H9 (cell line): ENCODE results near the gene PRIM2. TPM values are rescaled to one million over a fixed set of nuclear protein-coding genes. Genes with fewer than 3 reads are reported as not detected.
"Not testable (repeated sequence)": the region's sequence is repeated elsewhere in the genome, so short reads cannot be mapped to it uniquely, and the experiment has no call there.

Experiments
- DNase-seq: peaks from one replicate; pipeline ENCODE4 v3.0.0-alpha.2; 2017
- H2AFZ ChIP-seq: one replicate; pipeline ENCODE4 v1.6.1; 2013; ENCODE audit warnings: mild to moderate bottlenecking, low read length, control low read depth, moderate library complexity
- H2AK5ac ChIP-seq: 2 replicates; pipeline ENCODE4 v1.6.1; 2013; ENCODE audit warnings: low read length, control low read depth, mixed read lengths; ENCODE audit not compliant: insufficient read length
- H2BK120ac ChIP-seq: one replicate; pipeline ENCODE4 v1.6.1; 2013; ENCODE audit warnings: low read depth, mild to moderate bottlenecking, low read length, control low read depth, inconsistent platforms; ENCODE audit not compliant: poor library complexity, severe bottlenecking
- H2BK12ac ChIP-seq: 2 replicates; pipeline ENCODE4 v1.6.1; 2013; ENCODE audit warnings: low read length, control low read depth, mixed read lengths, low read depth; ENCODE audit not compliant: insufficient read length
- H2BK15ac ChIP-seq: 2 replicates; pipeline ENCODE4 v1.6.1; 2013; ENCODE audit warnings: low read depth, low read length, control low read depth
- H2BK20ac ChIP-seq: one replicate; pipeline ENCODE4 v1.6.1; 2013; ENCODE audit warnings: low read depth, mild to moderate bottlenecking, low read length, control low read depth, inconsistent platforms; ENCODE audit not compliant: poor library complexity, severe bottlenecking
- H2BK5ac ChIP-seq: 2 replicates; pipeline ENCODE4 v1.6.1; 2013; ENCODE audit warnings: low read length, control low read depth, mixed read lengths; ENCODE audit not compliant: insufficient read length
- H3K14ac ChIP-seq: 2 replicates; pipeline ENCODE4 v1.6.1; 2013; ENCODE audit warnings: low read length, control low read depth; ENCODE audit not compliant: insufficient read depth
- H3K18ac ChIP-seq: 2 replicates; pipeline ENCODE4 v1.6.1; 2013; ENCODE audit warnings: low read depth, mild to moderate bottlenecking, mixed read lengths, low read length, control low read depth; ENCODE audit not compliant: insufficient read length
- H3K23ac ChIP-seq: 2 replicates; pipeline ENCODE4 v1.6.1; 2013; ENCODE audit warnings: low read length, control low read depth, mixed read lengths, low read depth; ENCODE audit not compliant: insufficient read length
- H3K23me2 ChIP-seq: 2 replicates; pipeline ENCODE4 v1.6.1; 2013; ENCODE audit warnings: low read depth, mild to moderate bottlenecking, mixed read lengths, low read length, control low read depth; ENCODE audit not compliant: insufficient read length, poor library complexity, severe bottlenecking
- H3K27ac ChIP-seq: 2 replicates; pipeline ENCODE4 v1.5.1; 2013; ENCODE audit warnings: low read length, control low read depth, mixed read lengths, low read depth; ENCODE audit not compliant: insufficient read length
- H3K27me3 ChIP-seq: 2 replicates; pipeline ENCODE4 v1.6.1; 2013; ENCODE audit warnings: low read length, control low read depth, inconsistent platforms; ENCODE audit not compliant: insufficient read depth
- H3K4ac ChIP-seq: 2 replicates; pipeline ENCODE4 v1.6.1; 2013; ENCODE audit warnings: low read depth, mild to moderate bottlenecking, control low read depth, inconsistent platforms, low read length, moderate library complexity
- H3K4me1 ChIP-seq: 2 replicates; pipeline ENCODE4 v1.6.1; 2013; ENCODE audit warnings: low read length, control low read depth, inconsistent platforms; ENCODE audit not compliant: insufficient read depth
- H3K4me2 ChIP-seq: 2 replicates; pipeline ENCODE4 v1.6.1; 2013; ENCODE audit warnings: low read length, control low read depth, mixed read lengths; ENCODE audit not compliant: insufficient read length, insufficient read depth
- H3K56ac ChIP-seq: 2 replicates; pipeline ENCODE4 v1.6.1; 2013; ENCODE audit warnings: low read depth, mild to moderate bottlenecking, mixed read lengths, low read length, control low read depth; ENCODE audit not compliant: insufficient read length
- H3K79me1 ChIP-seq: 2 replicates; pipeline ENCODE4 v1.6.1; 2013; ENCODE audit warnings: low read depth, mild to moderate bottlenecking, moderate library complexity, low read length, control low read depth, inconsistent platforms; ENCODE audit not compliant: insufficient read depth, poor library complexity, severe bottlenecking
- H3K79me2 ChIP-seq: 2 replicates; pipeline ENCODE4 v1.6.1; 2013; ENCODE audit warnings: low read length, control low read depth, inconsistent platforms; ENCODE audit not compliant: insufficient read depth
- H3K9ac ChIP-seq: 2 replicates; pipeline ENCODE4 v1.6.1; 2013; ENCODE audit warnings: low read length, control low read depth, mixed read lengths; ENCODE audit not compliant: insufficient read length; ENCODE audit errors: extremely low read depth
- H3K9me3 ChIP-seq: one replicate; pipeline ENCODE4 v1.6.1; 2013; ENCODE audit warnings: low read depth, low read length, inconsistent platforms; ENCODE audit not compliant: control insufficient read depth
- H3T11ph ChIP-seq: one replicate; pipeline ENCODE4 v1.6.1; 2013; ENCODE audit warnings: mild to moderate bottlenecking, low read length, control low read depth, inconsistent platforms
- H4K20me1 ChIP-seq: one replicate; pipeline ENCODE4 v1.6.1; 2013; ENCODE audit not compliant: control insufficient read depth, insufficient read length, insufficient read depth
- H4K5ac ChIP-seq: 2 replicates; pipeline ENCODE4 v1.6.1; 2013; ENCODE audit warnings: low read depth, mild to moderate bottlenecking, mixed read lengths, low read length, control low read depth; ENCODE audit not compliant: insufficient read length
- H4K8ac ChIP-seq: replicated peaks from 2 replicates; pipeline ENCODE4 v1.6.1; 2013; ENCODE audit warnings: low read length, control low read depth, mixed read lengths, low read depth; ENCODE audit not compliant: insufficient read length
- H4K91ac ChIP-seq: 2 replicates; pipeline ENCODE4 v1.6.1; 2013; ENCODE audit warnings: low read depth, mild to moderate bottlenecking, moderate library complexity, mixed read lengths, low read length, control low read depth; ENCODE audit not compliant: insufficient read length
- H3K27ac Mint-ChIP-seq, 3 experiments: 2 replicates in 2 of 3; 3 replicates in 1 of 3; pipeline ENCODE4 v1.8.0; 2020 to 2021; ENCODE audit warnings: mixed read lengths in 3 of 3, mild to moderate bottlenecking in 1 of 3, moderate library complexity in 1 of 3
- H3K27me3 Mint-ChIP-seq: 2 replicates; pipeline ENCODE4 v1.8.0; 2021; ENCODE audit warnings: low read depth, mild to moderate bottlenecking, moderate library complexity, mixed read lengths
- H3K36me3 Mint-ChIP-seq, 3 experiments: 2 replicates in 2 of 3; 3 replicates in 1 of 3; pipeline ENCODE4 v1.8.0; 2020 to 2021; ENCODE audit warnings: low read depth in 3 of 3, mixed read lengths in 3 of 3; ENCODE audit not compliant: insufficient read depth in 1 of 3
- H3K4me1 Mint-ChIP-seq, 2 experiments: 2 replicates each; pipeline ENCODE4 v1.8.0; 2020; ENCODE audit warnings: mixed read lengths in 2 of 2
- H3K4me3 Mint-ChIP-seq, 2 experiments: 2 replicates in 1 of 2; 3 replicates in 1 of 2; pipeline ENCODE4 v1.8.0; 2020 to 2021; ENCODE audit warnings: mild to moderate bottlenecking in 2 of 2, mixed read lengths in 2 of 2, moderate library complexity in 1 of 2
- H3K9me3 Mint-ChIP-seq, 2 experiments: 2 replicates in 1 of 2; 3 replicates in 1 of 2; pipeline ENCODE4 v1.8.0; 2020; ENCODE audit warnings: mild to moderate bottlenecking in 2 of 2, mixed read lengths in 2 of 2, moderate library complexity in 1 of 2
- WGBS: extraction: QIAGEN DNeasy Blood & Tissue Kit; methylation state at CpG from one replicate; pipeline ENCODE4 v1.1.7; 2013; ENCODE audit warnings: missing lambda C conversion rate, low lambda C conversion rate, mixed read lengths; ENCODE audit not compliant: insufficient read length; ENCODE audit errors: extremely low coverage; 5-methylcytosine and 5-hydroxymethylcytosine counted together
- total RNA-seq: library from RNA; stranded (reverse); gene quantifications from 2 replicates; pipeline ENCODE4 v1.2.1, GENCODE V29; 2021

Gene PRIM2
- total RNA-seq, 1 experiment from 2014 or later = 43.0 TPM

- not testable (repeated sequence) for H3K4me1 ChIP-seq, H3K4me3 Mint-ChIP-seq, H3K27me3 Mint-ChIP-seq, H4K91ac ChIP-seq, H3K4ac ChIP-seq, H3K23me2 ChIP-seq, H3K79me1 ChIP-seq, H3K4me2 ChIP-seq, H3K56ac ChIP-seq, H2BK20ac ChIP-seq, H2BK120ac ChIP-seq, H2BK5ac ChIP-seq, H4K5ac ChIP-seq, H2AFZ ChIP-seq, H3K36me3 Mint-ChIP-seq, H3K9me3 ChIP-seq, H4K20me1 ChIP-seq, H3K27me3 ChIP-seq, H3K18ac ChIP-seq, H2BK12ac ChIP-seq, DNase-seq, H2BK15ac ChIP-seq, H3K9ac ChIP-seq, H3K9me3 Mint-ChIP-seq, H3K23ac ChIP-seq, H3K79me2 ChIP-seq, H3K27ac ChIP-seq, H3K14ac ChIP-seq, H2AK5ac ChIP-seq, H4K8ac ChIP-seq, H3T11ph ChIP-seq
- Mint-ChIP-seq H3K27ac (peak overlapping the region in 1 of 3 experiments; percentile 44; a peak in 1 of 7 replicates), H3K4me1 (peaks cover 21 to 32% of the 10 kb centered on the region in 2 experiments)
- WGBS = no CpG with 5 or more reads among the region's 4 CpGs
Measured at GRCh38 chr6:57500368-57501021, 183.1 kb downstream of the PRIM2 start.

- not testable (repeated sequence) for H2AK5ac ChIP-seq, H3K79me2 ChIP-seq, H4K20me1 ChIP-seq, H3T11ph ChIP-seq, H3K27me3 Mint-ChIP-seq, H2BK20ac ChIP-seq, H3K4me2 ChIP-seq, H3K36me3 Mint-ChIP-seq, H3K27me3 ChIP-seq, H3K23ac ChIP-seq, H4K91ac ChIP-seq, H3K27ac ChIP-seq, H3K9me3 Mint-ChIP-seq, H4K5ac ChIP-seq, H3K9me3 ChIP-seq, H3K18ac ChIP-seq, H2BK120ac ChIP-seq, H2BK5ac ChIP-seq, H3K4ac ChIP-seq, H3K14ac ChIP-seq, H3K4me3 Mint-ChIP-seq, H2BK12ac ChIP-seq, DNase-seq, H4K8ac ChIP-seq, H3K27ac Mint-ChIP-seq, H2BK15ac ChIP-seq, H3K4me1 ChIP-seq, H3K23me2 ChIP-seq, H3K9ac ChIP-seq, H3K79me1 ChIP-seq, H3K56ac ChIP-seq, H2AFZ ChIP-seq
- WGBS = no CpG with 5 or more reads among the region's 10 CpGs
- peaks cover 21 to 35% of the 10 kb centered on the region in 2 experiments for H3K4me1 Mint-ChIP-seq
Measured at GRCh38 chr6:57502387-57502786, 185.0 kb downstream of the PRIM2 start.
